Measurements from ENCODE around the gene ALS2CL.

DNA sequence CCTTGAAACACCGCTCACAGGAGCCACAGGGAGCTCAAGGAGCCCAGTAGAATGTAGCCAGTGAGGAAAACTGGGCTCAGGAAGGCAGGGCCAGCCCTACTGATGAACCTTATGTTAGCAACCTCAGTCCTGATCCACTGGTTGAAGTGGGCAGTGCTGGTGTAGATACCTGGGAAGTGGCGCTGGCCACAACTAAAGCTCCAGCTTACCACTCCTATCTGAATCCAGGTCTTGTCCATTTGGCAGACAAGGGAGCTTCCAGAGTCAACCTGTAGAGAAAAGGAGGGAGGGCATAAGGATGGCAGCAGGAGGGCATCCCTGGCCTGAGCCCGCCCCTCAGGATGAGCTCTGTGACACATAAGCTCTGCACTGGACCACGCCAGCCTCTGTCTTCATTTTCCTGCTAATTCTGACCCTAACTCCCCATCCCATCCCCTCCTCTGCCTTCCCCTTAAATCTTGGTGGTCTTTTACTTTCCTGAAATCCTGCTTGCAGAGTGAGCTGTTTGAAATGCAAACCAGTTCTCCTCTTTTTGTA lies 26.3 kb upstream of the ALS2CL start:
- TF ChIP-seq, protein P1, sequence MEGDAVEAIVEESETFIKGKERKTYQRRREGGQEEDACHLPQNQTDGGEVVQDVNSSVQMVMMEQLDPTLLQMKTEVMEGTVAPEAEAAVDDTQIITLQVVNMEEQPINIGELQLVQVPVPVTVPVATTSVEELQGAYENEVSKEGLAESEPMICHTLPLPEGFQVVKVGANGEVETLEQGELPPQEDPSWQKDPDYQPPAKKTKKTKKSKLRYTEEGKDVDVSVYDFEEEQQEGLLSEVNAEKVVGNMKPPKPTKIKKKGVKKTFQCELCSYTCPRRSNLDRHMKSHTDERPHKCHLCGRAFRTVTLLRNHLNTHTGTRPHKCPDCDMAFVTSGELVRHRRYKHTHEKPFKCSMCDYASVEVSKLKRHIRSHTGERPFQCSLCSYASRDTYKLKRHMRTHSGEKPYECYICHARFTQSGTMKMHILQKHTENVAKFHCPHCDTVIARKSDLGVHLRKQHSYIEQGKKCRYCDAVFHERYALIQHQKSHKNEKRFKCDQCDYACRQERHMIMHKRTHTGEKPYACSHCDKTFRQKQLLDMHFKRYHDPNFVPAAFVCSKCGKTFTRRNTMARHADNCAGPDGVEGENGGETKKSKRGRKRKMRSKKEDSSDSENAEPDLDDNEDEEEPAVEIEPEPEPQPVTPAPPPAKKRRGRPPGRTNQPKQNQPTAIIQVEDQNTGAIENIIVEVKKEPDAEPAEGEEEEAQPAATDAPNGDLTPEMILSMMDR (IDR thresholded peaks at IDR 0.05 in 2 of 3, conservative IDR thresholded peaks at IDR 0.05 in 1 of 3; ENCODE audit: control insufficient read depth in 2 of 3, extremely low read depth in 1 of 3, insufficient read depth in 1 of 3, low read depth in 3 of 3, low read length in 3 of 3) = no peak
- TF ChIP-seq BRCA1 (IDR thresholded peaks at IDR 0.05; ENCODE audit: low read depth, low read length) = no peak
- TF ChIP-seq LARP7 (IDR thresholded peaks at IDR 0.05) = no peak
- no peak for TF ChIP-seq HCFC1 (IDR thresholded peaks at IDR 0.05; ENCODE audit: low read length)
- TF ChIP-seq POLR2AphosphoS5 (IDR thresholded peaks at IDR 0.05; ENCODE audit: low read length) = no peak
- TF ChIP-seq POLR2AphosphoS2 (IDR thresholded peaks at IDR 0.05; ENCODE audit: low read depth, low read length) = no peak
- no peak for TF ChIP-seq FOXK2 (IDR thresholded peaks at IDR 0.05)
- TF ChIP-seq POLR2A (IDR thresholded peaks at IDR 0.05; ENCODE audit: low read depth, low read length) = no peak
- no peak for TF ChIP-seq DPF2 (IDR thresholded peaks at IDR 0.05)
- TF ChIP-seq, protein P2, sequence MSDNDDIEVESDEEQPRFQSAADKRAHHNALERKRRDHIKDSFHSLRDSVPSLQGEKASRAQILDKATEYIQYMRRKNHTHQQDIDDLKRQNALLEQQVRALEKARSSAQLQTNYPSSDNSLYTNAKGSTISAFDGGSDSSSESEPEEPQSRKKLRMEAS (IDR thresholded peaks at IDR 0.05; ENCODE audit: low read depth, low read length) = no peak
- no peak for TF ChIP-seq ZZZ3 (IDR thresholded peaks at IDR 0.05; ENCODE audit: control insufficient read depth, insufficient read length, low read depth)
- TF ChIP-seq, protein P3, sequence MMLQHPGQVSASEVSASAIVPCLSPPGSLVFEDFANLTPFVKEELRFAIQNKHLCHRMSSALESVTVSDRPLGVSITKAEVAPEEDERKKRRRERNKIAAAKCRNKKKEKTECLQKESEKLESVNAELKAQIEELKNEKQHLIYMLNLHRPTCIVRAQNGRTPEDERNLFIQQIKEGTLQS (IDR thresholded peaks at IDR 0.05; ENCODE audit: borderline replicate concordance, extremely low read depth, low read depth, low read length) = no peak
- TF ChIP-seq JUNB (IDR thresholded peaks at IDR 0.05) = no peak
- TF ChIP-seq, protein P4, sequence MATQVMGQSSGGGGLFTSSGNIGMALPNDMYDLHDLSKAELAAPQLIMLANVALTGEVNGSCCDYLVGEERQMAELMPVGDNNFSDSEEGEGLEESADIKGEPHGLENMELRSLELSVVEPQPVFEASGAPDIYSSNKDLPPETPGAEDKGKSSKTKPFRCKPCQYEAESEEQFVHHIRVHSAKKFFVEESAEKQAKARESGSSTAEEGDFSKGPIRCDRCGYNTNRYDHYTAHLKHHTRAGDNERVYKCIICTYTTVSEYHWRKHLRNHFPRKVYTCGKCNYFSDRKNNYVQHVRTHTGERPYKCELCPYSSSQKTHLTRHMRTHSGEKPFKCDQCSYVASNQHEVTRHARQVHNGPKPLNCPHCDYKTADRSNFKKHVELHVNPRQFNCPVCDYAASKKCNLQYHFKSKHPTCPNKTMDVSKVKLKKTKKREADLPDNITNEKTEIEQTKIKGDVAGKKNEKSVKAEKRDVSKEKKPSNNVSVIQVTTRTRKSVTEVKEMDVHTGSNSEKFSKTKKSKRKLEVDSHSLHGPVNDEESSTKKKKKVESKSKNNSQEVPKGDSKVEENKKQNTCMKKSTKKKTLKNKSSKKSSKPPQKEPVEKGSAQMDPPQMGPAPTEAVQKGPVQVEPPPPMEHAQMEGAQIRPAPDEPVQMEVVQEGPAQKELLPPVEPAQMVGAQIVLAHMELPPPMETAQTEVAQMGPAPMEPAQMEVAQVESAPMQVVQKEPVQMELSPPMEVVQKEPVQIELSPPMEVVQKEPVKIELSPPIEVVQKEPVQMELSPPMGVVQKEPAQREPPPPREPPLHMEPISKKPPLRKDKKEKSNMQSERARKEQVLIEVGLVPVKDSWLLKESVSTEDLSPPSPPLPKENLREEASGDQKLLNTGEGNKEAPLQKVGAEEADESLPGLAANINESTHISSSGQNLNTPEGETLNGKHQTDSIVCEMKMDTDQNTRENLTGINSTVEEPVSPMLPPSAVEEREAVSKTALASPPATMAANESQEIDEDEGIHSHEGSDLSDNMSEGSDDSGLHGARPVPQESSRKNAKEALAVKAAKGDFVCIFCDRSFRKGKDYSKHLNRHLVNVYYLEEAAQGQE (IDR thresholded peaks at IDR 0.05; ENCODE audit: low read depth, low read length) = no peak
